Right lobe of liver (tissue), 6 donors: Measurements from ENCODE around the gene AFAP1. TPM values are rescaled to one million over a fixed set of nuclear protein-coding genes. Genes with fewer than 3 reads are reported as not detected.

Experiments used
- ATAC-seq, 4 donors: fragments of 200-7000 bp; cut with Tn5 transposase; one replicate each; pipeline ENCODE4 v1.9.1; 2020; ENCODE audit warnings: mild to moderate bottlenecking in 4 of 4, moderate library complexity in 4 of 4
- DNase-seq, 3 donors: peaks; one replicate each; pipeline ENCODE4 v3.0.0-alpha.2; 2020
- H3K27ac ChIP-seq, 3 donors: fragments of 200-600 bp; one replicate each; pipeline ENCODE4 v1.8.0; 2022
- H3K27me3 ChIP-seq, 2 donors: fragments of 200-600 bp; one replicate each; pipeline ENCODE4 v1.8.0; 2022
- H3K36me3 ChIP-seq, 4 donors: fragments of 200-600 bp; sonication (generic) in 1 of 4; one replicate each; pipeline versions ENCODE4 v1.5.1 to v1.8.0; 2017 to 2022; ENCODE audit warnings: control low read depth in 1 of 4
- H3K4me1 ChIP-seq, 4 donors: fragments of 200-600 bp; sonication (generic) in 1 of 4; one replicate each; pipeline versions ENCODE4 v1.5.1 to v1.8.0; 2017 to 2022; ENCODE audit warnings: control low read depth in 1 of 4
- H3K4me3 ChIP-seq, 3 donors: fragments of 200-600 bp; one replicate each; pipeline ENCODE4 v1.8.0; 2022
- H3K9me3 ChIP-seq, 4 donors: fragments of 200-600 bp; sonication (generic) in 1 of 4; one replicate each; pipeline versions ENCODE4 v1.5.1 to v1.8.0; 2017 to 2022; ENCODE audit warnings: control low read depth in 1 of 4
- POLR2A ChIP-seq: fragments of 450-650 bp; IDR thresholded peaks from one replicate; pipeline ENCODE4 v1.6.1; 2017; ENCODE audit warnings: antibody characterized with exemption, mild to moderate bottlenecking
- WGBS: methylation state at CpG from one replicate; pipeline ENCODE4 v1.1.6; 2018; ENCODE audit warnings: low coverage, low lambda C conversion rate; ENCODE audit not compliant: insufficient coverage; ENCODE audit errors: missing lambda C conversion rate; 5-methylcytosine and 5-hydroxymethylcytosine counted together
- intact Hi-C, 2 donors: fragments of 100-400 bp; cut with DNase I; formaldehyde crosslinking; loops; one replicate each; pipeline versions ENCODE4 v1.11.2 to v1.14.1; 2022
- total RNA-seq, 6 experiments: library from RNA; depleted of rRNA in 2 of 6; stranded (reverse); fragments of >200 nt in 2 of 6; fragmentation: NEBNext Ultra II Directional in 3 of 6; extraction: Animal tissue kit (Norgen Biotek cat#: 25700) in 3 of 6; gene quantifications; one replicate each; pipeline versions ENCODE4 v1.1.0 to v1.2.4, GENCODE V29; 2016 to 2023
- TF ChIP-seq, protein P1 (sequence below), 4 donors: fragments of 200-600 bp in 3 of 4; fragments of 450-650 bp in 1 of 4; IDR thresholded peaks; one replicate each; pipeline versions ENCODE4 v1.5.1 to v1.8.0; 2016 to 2022; ENCODE audit warnings: antibody characterized with exemption in 4 of 4, mild to moderate bottlenecking in 2 of 4
- donor health status: DM: no; HTN: yes; CAD: no.
- donor health status: DM: no; HTN: no; CAD: no.
- donor health status: DM: no; HTN: no; CAD: no.
- donor health status: DM: no; HTN: yes; CAD: no.
- donor health status: DM: no; HTN: yes; CAD: no.

AFAP1 gene
- total RNA-seq, 6 experiments from 2014 or later = 0.95 to 3.1 (median 1.9) TPM

DNA sequence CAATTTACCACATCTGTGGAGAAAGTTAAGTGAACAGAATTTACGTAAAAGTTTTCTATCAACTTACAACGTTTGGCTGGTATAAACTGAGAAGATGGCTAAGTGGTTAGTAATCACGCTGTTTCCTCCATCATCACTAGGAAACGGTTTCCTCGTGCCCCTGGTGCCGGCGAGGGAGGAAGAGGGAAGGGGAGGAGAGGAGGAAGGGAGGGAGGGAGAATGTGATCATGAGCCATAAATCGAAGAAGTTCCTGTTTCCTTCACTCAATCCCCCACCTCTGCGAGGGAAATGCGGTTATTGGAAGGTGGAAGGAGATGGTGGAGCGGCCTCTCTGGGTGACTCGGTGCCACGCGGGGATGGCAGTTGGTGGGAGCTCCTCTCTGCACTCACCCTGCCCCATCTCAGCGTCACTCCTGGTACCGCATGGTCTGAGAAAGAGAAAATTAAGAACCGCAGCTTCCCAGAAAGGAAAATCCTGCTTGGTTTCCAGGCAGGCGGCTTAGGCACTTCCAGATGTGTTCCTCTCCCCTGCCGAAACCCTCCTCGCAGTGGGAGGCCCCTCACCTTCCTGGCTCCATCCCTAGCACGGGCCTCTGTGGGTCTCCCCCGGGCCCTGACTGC is 216.8 kb downstream of the AFAP1 start:
- intact Hi-C loops = loop anchor here in 1 of 2 donors (10.0 kb wide), 1 partner anchor 538 kb away; no protein-coding TSS in a partner anchor
- Histone ChIP-seq H3K4me3 (no peak overlapping the region), H3K27me3 (no peaks in the 10 kb centered on the region), H3K27ac (no peak overlapping the region), H3K9me3 (no peaks in the 10 kb centered on the region), H3K36me3 (no peaks in the 10 kb centered on the region), H3K4me1 (no peaks in the 10 kb centered on the region)
- ATAC-seq (no peak), DNase-seq (no peak)
- TF ChIP-seq POLR2A = no peak
- TF ChIP-seq, protein P1, sequence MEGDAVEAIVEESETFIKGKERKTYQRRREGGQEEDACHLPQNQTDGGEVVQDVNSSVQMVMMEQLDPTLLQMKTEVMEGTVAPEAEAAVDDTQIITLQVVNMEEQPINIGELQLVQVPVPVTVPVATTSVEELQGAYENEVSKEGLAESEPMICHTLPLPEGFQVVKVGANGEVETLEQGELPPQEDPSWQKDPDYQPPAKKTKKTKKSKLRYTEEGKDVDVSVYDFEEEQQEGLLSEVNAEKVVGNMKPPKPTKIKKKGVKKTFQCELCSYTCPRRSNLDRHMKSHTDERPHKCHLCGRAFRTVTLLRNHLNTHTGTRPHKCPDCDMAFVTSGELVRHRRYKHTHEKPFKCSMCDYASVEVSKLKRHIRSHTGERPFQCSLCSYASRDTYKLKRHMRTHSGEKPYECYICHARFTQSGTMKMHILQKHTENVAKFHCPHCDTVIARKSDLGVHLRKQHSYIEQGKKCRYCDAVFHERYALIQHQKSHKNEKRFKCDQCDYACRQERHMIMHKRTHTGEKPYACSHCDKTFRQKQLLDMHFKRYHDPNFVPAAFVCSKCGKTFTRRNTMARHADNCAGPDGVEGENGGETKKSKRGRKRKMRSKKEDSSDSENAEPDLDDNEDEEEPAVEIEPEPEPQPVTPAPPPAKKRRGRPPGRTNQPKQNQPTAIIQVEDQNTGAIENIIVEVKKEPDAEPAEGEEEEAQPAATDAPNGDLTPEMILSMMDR (IDR thresholded peaks at IDR 0.05) = no peak
- 67% methylated on average over 11 of the region's 22 CpGs for WGBS

DNA sequence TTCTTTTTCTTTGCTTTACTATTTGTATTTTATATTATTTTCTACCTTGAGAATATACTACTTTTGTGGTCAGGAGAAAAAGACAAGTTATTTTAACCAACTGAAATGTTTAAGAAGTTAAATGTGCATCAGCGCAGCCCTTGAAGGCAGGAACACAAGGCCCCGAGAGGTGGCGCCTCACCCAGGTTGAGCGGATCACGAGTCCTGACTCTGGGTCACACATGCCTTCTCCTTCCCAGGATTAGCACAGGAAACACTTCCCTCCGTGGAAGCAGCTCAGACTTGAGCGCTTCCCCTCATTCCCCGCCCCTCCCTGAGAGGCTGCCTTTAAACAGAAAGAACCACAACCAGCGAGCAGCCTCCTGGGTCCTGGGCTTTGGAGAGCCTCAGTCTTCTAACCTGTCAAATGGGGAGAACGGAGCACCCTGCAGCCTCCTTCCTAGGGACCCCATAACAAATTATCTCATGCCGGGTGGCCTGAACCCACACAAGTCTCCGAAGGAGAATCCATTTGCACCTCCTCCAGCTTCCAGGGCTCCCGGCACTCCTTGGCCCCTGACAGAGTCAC is 217.6 kb downstream of the AFAP1 start:
- WGBS = 69% methylated on average over 10 of the region's 13 CpGs
- H3K4me3 ChIP-seq = no peak overlapping the region
- intact Hi-C loops = loop anchor here in 1 of 2 donors (10.0 kb wide), 1 partner anchor 537 kb away; no protein-coding TSS in a partner anchor
- H3K27me3 ChIP-seq = no peaks in the 10 kb centered on the region
- ATAC-seq (peak; percentile 46 to 67 (median 53)), DNase-seq (no peak)
- H3K4me1 ChIP-seq = no peaks in the 10 kb centered on the region
- no peak overlapping the region for H3K27ac ChIP-seq
- H3K9me3 ChIP-seq = no peaks in the 10 kb centered on the region
- H3K36me3 ChIP-seq = no peaks in the 10 kb centered on the region
- TF ChIP-seq POLR2A = no peak
- TF ChIP-seq, protein P1 (IDR thresholded peaks at IDR 0.05) = peak in 2 of 4 donors; percentile 11 to 16

DNA sequence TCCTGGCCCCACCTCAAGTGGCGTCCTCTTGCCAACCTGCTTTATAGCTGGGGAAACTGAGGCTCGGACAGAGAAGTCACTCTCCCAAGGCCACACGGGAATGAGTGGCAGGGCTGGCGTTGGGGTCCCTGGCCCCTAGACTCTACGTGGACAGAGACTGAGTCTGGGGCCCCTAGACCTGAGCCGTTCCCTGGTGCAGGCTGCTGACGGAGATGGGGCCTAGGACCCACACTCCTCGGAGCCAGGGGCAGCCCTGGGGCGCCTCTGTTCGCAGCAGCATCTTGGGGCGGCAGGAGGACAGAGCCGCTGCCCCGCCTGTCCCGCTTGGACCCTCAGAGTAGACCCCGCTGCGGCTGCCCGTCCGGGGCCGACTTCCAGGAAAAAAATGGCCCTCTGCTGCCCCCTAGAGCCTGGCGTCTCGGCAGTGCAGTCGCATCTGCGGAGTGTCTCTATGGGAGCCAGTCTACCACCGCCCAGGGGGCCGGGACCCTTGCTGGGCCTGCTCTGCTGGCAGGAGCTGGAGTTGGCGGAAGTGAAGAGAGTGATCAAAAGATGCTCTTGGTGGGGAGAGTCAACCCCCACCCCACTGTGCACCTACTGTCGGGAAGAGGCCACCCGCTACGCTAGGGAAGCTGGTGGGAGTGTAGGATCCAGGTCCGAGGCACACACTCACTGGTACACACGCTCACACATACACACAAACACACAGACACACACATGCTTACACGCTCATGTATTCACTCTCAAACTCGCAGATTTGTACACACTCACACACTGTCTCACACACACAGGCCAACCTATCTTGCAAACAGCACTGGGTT is 220.1 kb downstream of the AFAP1 start:
- Histone ChIP-seq H3K4me3 (no peak overlapping the region), H3K36me3 (no peaks in the 10 kb centered on the region), H3K27ac (no peak overlapping the region), H3K9me3 (no peaks in the 10 kb centered on the region), H3K27me3 (no peaks in the 10 kb centered on the region), H3K4me1 (no peaks in the 10 kb centered on the region)
- WGBS = 33% methylated on average over 4 of the region's 33 CpGs
- TF ChIP-seq, protein P1 (IDR thresholded peaks at IDR 0.05) = peak; percentile 81 to 92 (median 86)
- TF ChIP-seq POLR2A = no peak
- DNase-seq = peak in 2 of 3 donors; percentile 68 to 71
- intact Hi-C loops = loop anchor here (5.0 to 10.0 kb wide), 3 partner anchors 255 to 535 kb away; no protein-coding TSS in a partner anchor
- ATAC-seq = peak; percentile 67 to 82 (median 78)

DNA sequence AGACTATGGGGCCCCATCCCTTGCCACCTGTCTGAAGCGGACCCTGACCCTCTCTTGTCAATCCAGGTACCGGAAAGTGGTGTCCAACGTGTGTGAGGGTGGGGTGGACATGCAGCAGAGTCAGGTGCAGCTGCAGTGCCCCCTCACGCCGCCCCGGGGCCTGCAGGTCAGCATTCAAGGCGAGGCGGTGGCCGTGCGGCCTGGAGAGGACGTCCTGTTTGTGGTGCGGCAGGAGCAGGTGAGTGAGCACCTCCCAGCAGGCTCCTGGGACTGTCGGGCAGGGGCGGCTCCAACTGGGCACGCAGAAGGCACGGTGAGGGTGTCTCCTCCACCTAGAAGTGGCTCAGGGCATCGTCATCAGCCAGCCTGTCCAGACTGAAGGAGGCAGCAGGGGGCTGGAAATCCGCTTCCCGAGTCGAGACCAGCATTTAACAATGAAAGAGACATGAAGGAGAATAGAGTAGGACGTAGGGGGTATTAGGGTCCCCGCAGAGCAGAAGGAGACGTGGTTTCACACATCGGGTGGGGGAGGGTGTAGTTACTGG is 221.6 kb downstream of the AFAP1 start:
- Histone ChIP-seq H3K9me3 (no peaks in the 10 kb centered on the region), H3K27ac (no peak overlapping the region), H3K27me3 (no peaks in the 10 kb centered on the region), H3K4me1 (no peaks in the 10 kb centered on the region), H3K36me3 (no peaks in the 10 kb centered on the region), H3K4me3 (no peak overlapping the region)
- DNase-seq (no peak), ATAC-seq (no peak)
- intact Hi-C loops = loop anchor here in 1 of 2 donors (5.0 to 10.0 kb wide), 2 partner anchors 253 to 531 kb away; no protein-coding TSS in a partner anchor
- WGBS = 53% methylated on average over 10 of the region's 24 CpGs
- TF ChIP-seq, protein P1 (IDR thresholded peaks at IDR 0.05) = no peak
- TF ChIP-seq POLR2A = no peak
